ENCODE results near the gene AGAP3.

The AGAP3 gene

GRCh38 chr7:151124481-151124880, 38.2 kb downstream of the AGAP3 start:
- no peak for DNase-seq (ENCODE audit: low read depth)

- no peak for DNase-seq (ENCODE audit: low read depth)
Measured at GRCh38 chr7:151124899-151125399, 38.7 kb downstream of the AGAP3 start.

DNA sequence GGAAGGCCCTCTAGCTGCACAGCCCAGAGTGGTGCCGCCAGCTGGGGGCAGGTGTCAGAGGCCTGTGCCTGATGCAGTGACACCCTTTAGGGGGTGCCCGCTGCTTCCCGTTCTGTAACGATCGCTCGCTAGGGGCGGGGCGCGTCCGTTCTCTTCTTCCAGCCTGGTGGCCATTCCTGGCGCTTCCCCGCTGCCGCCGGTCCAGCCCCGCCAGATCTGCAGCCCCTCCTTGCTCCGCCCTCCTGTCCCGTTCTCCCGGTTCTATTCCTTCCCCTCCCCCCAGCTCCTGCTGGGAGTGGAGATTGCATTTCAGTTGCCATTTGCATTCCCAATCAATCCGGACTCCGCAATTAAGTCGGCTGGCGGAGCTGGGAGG, 39.2 kb downstream of the AGAP3 start:
- DNase-seq (ENCODE audit: low read depth): no peak

DNA sequence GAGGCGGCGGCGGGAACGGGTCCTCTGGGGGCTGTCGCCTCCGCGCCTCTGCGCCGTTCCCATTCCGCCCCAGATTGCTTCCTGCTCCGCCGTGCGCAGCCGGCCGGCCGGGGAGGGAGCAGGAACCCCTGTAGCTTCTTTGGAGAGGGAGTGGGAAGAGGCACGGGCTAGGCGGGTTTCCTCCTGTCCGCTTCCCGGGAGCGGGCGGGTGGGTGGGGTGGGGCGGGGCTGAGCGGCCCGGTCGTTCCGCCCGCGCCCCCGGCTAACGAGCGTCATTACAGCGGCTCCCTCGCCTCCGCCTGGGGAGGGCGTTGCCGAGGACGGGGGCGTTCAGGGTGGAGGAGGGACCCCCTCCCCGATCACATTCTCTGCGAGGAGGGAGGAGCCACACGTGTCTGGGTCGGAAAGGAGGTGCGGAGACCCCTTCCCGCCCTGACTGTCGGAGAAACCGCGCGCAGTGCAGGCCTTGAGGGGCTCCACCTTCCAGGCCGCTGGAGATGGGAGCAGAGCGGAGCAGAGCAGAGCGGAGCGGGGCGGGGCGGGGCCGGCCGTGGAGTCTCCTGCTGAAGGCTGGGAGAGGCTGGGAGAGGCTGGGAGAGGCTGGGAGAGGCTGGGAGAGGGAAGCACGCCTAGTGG, 39.7 kb downstream of the AGAP3 start:
- no peak for DNase-seq (ENCODE audit: low read depth)

DNA sequence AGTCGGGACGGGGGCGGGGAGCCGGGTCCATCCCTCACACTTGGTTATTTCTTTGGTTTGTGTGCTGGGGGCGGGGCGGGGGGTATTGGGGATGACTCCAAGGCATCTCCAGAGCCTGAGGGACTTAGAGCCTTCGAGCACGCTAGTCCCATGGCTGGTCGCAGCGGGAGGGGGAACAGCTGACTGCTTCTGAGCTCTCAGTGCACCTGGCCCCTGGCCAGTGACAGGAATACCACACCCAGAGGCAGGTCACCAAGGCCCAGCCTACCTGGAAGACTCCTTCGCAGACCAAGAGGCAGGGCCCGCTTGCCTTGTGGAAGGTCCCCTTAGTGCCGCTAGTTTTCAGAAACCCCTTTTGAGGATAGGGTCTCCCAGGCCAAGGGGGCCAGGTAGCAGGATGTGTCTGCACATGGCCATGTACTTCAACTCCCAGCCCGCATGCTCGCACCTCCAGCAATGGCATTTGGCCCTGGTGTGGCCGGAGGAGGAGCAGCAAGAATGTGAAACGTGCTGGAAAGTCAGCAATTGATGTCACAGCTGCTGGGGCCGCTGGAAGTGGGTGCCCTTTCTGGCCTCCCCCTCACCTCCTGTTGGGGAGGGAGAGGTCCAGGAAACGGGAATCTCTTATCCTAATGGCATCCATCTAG, 40.3 kb downstream of the AGAP3 start:
- no peak for DNase-seq (ENCODE audit: low read depth)

DNA sequence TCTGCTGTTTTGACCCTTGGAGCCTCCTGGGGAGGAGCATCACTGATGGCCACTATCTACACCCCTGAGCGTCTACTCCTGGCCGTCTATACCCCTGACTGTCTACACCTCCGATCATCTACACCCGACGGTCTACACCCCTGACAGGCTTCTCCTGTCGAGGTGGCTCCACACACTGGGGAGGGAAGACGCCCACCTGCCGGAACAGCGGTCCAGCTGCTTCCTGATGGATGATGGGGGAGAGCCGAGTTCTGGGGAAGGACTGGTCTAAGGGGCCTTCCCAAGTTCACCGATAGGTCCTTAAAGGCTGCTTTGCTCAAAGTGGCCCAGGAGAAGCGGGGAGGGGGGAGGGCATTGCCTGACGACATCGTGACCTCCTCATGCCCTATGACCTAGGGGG, 41.9 kb downstream of the AGAP3 start:
- no peak for DNase-seq (ENCODE audit: low read depth)

DNA sequence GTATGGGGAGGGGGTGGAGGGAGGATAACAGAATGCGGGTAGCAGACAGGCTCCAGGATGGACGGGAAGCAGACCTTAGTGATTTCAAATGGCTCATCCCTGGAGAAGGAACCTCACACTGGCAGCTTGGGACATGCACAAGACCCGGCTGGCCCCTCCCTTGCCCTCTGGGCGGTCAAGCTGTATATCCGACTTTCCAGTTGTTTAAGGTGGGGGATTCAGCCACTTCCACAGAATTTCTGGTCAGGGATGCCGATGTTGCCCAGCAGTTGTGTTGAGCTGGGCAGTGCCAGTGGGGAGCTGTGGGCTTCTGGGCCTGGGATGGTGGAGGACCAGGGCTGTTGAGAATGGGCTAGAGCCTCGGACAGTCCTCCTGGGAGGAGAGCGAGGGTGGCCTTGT, 42.4 kb downstream of the AGAP3 start:
- no peak for DNase-seq (ENCODE audit: low read depth)

GRCh38 chr7:151129117-151129959, 43.1 kb downstream of the AGAP3 start:
- no peak for DNase-seq (ENCODE audit: low read depth)

- DNase-seq (ENCODE audit: low read depth): no peak
Measured at GRCh38 chr7:151129960-151130591, 43.8 kb downstream of the AGAP3 start.

DNA sequence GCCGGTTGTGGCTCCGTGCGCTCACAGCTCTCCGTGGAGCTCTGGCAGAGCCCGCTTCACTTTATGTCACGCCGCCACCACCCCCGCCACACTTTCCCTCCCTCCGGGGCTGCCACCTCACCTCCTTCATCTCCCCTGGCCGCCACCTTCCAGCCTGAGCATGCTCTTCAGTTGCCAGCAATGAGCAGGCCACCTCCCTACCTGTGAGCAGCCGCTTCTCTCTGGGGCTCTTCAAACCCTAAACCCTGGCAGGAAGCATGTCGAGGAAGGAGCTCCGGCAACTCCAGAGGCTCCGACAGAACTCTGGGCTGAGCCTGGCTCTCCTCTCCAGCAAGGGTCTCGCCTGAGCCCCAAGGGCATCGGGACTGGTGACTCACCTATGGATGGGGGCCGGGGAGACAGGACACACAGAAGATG, 44.5 kb downstream of the AGAP3 start:
- no peak for DNase-seq (ENCODE audit: low read depth)

DNA sequence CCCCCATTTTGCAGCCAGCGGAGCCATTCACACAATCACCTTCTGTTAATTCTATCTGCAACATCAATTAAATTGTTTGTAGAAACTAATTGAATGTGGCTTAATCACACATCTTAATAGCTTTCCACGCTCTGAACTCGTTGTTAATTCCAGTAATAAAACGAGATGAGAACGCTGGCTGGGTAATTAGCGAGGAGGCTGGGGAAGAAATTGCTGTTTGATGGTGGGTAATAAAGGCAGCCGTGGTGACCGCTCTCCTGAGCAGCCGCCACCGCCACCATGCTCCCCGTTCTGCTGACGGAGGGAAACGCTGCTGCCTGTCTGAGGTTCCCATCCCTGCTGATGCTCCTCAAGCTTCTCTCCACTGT, 44.9 kb downstream of the AGAP3 start:
- DNase-seq (ENCODE audit: low read depth): no peak

- DNase-seq (ENCODE audit: low read depth): no peak
Measured at GRCh38 chr7:151131592-151132293, 45.5 kb downstream of the AGAP3 start.

DNA sequence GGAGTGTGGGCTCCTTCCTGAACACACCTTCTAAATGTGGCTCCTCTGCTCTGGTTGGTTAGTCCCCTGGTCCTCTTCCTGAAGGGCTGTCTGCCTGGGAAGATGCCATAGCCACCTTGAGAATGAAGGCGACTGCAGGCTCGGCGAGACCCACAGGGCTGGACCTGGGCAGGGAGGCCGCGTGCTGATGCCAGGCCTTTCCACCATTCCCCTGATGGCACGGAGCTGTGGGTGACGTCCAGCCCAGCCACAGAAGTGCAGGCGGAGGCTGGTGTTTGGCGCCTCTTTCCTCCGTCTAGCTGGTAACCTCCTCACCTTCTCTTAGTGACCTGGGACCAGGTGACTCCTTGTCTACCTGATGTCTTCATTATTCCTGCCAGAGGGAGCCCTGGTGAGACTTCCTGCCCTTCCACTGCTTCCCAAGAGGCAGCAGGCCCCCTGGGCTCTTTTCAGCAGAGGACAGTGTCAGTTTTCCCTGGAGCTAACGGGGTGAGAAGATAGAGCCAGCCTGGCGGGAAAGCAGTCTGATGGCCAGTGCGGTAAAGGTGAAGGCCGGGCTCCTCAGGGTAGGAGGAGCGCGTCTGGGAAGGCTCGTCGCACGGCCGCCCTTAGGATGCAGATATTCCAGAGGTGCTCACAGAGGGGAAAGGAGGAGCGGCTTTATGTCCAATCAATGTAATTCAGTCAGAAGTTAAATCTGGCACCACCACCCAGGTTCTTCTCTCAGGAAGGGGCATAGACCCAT, 46.4 kb downstream of the AGAP3 start:
- DNase-seq (ENCODE audit: low read depth): no peak

- no peak for DNase-seq (ENCODE audit: low read depth)
Measured at GRCh38 chr7:151133266-151133985, 47.2 kb downstream of the AGAP3 start.

GRCh38 chr7:151133986-151134742, 47.9 kb downstream of the AGAP3 start:
- no peak for DNase-seq (ENCODE audit: low read depth)

- DNase-seq (ENCODE audit: low read depth): no peak
Measured at GRCh38 chr7:151134743-151135524, 48.7 kb downstream of the AGAP3 start.

DNA sequence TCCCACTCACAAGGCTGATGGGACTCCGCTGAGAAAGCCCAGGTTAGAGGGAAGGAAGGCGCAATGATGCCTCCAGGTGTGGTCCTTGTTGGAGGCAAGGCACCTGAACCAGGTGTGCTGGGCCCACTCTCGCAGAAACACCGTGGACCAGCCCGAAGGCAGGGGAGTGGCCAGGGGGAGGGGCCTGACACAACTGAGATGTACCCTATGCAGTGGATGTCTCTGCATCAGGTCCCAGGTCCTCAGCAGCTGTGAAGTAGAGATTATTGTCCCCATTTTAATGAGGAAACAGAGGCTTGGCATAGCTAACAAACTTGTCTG, 49.2 kb downstream of the AGAP3 start:
- no peak for DNase-seq (ENCODE audit: low read depth)

DNA sequence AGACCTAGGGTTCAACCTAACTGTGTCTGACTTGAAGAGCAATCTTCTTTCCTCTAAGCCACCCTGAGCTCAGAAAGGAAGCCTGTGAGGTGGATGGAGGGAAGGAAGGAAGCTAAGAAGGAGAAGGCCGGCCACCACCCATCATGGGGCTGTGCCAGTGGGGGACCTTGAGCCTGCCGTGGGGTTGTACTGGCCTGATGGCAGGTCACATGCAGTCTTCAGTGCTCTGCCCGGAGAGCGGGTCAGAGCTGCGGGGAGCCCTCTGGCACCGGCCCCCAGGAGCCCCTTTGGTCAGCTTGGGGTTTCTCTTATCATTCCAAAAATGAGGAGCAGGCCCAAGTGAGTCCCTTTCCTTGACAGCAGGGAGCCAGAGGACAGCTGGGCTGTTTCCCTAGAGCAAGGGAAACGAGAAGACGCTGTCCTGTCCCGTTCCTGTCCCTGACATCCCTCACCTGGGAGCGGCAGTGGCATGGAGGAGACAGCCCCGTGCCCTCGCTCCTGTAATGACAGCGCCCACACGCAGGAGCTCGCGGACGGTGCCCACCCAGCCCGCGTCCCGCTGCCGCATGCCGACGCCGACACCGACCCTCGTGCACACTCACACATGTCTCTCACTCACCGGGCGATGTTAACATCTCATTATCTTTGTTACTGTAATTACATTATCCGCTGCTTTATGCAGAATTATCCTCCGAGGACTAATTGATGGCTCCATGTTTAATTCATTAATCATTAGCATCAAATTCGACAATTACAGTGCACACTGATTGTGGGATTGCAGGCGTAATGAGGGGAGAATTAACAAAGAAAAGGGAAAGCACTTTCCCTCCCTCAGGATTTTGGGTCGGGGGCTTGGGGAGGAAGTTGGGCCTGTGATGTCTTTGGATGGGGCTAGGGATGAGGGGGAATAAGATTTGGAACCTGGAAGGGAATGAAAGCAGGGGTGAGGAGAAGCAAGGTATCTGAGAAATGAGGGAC, 49.9 kb downstream of the AGAP3 start:
- DNase-seq (ENCODE audit: low read depth): no peak
